ENCODE measurements around the gene ANKRD12.

DNA sequence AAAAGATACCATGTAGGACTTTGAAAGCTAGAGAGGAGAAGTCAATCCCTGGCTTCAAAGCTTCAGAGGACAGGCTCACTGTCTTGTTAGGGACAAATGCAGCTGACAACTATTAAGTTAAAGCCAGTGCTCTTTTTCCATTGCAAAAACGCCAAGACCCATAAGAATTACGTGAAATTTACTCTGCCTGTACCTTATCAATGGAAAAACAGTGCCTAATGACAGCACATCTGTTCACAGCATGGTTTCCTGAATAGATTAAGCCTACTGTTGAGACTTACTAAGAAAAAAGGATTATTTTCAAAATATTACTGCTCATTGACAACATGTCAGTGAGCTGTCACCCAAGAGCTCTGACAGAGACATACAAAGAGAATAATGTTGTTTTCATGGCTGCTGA is 52.9 kb downstream of the ANKRD12 start:
- TF ChIP-seq, protein P1, sequence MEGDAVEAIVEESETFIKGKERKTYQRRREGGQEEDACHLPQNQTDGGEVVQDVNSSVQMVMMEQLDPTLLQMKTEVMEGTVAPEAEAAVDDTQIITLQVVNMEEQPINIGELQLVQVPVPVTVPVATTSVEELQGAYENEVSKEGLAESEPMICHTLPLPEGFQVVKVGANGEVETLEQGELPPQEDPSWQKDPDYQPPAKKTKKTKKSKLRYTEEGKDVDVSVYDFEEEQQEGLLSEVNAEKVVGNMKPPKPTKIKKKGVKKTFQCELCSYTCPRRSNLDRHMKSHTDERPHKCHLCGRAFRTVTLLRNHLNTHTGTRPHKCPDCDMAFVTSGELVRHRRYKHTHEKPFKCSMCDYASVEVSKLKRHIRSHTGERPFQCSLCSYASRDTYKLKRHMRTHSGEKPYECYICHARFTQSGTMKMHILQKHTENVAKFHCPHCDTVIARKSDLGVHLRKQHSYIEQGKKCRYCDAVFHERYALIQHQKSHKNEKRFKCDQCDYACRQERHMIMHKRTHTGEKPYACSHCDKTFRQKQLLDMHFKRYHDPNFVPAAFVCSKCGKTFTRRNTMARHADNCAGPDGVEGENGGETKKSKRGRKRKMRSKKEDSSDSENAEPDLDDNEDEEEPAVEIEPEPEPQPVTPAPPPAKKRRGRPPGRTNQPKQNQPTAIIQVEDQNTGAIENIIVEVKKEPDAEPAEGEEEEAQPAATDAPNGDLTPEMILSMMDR (optimal IDR thresholded peaks at IDR 0.05 in 1 of 3, IDR thresholded peaks at IDR 0.05 in 1 of 3, conservative IDR thresholded peaks at IDR 0.05 in 1 of 3; ENCODE audit: extremely low read depth in 1 of 3, insufficient read depth in 2 of 3, low read length in 3 of 3) = no peak
- no peak for TF ChIP-seq EZH2 (IDR thresholded peaks at IDR 0.05; ENCODE audit: low read length)
